NCI-H69 (cell line): ENCODE results near the gene MAMSTR.

Source experiments
- DNase-seq: peaks from one replicate; lab custom pipeline; 2025; lab: John Stamatoyannopoulos, UW

MAMSTR gene

DNA sequence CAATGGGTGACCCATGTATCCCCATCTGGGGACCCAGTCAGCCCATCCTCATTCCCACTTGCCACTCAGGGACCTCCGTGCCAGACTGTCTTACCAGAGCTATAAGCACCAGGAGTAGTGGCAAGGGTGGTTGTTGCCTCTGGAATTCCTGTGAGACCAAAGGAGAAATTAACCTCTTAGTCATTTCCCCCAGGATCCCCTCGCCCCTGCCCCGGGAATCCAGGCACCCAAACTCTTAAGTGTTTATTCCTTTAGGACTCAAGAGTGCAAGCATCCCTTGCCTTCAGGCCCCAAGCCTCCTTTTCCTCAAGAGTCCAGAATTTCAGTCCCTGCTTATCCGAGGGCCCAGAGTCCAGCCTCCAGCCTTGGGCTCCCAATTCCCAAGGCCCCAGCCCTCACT, 55.9 kb downstream of the MAMSTR start:
- no peak for DNase-seq
